WTC11 (cell line): Measurements from ENCODE around the gene RIMS4. TPM values are rescaled to one million over a fixed set of nuclear protein-coding genes. Genes with fewer than 3 reads are reported as not detected.

Experiments used
- ARID4B ChIP-seq: sonication (generic); formaldehyde crosslinking; IDR thresholded peaks from 2 replicates; pipeline ENCODE4 v1.8.0; 2023; ENCODE audit warnings: missing genetic modification reagents, mild to moderate bottlenecking, borderline replicate concordance
- E2F1 ChIP-seq: sonication (generic); formaldehyde crosslinking; IDR thresholded peaks from 2 replicates; pipeline ENCODE4 v1.8.0; 2022; ENCODE audit warnings: mild to moderate bottlenecking, missing genetic modification reagents
- E2F5 ChIP-seq: sonication (generic); formaldehyde crosslinking; IDR thresholded peaks from 2 replicates; pipeline ENCODE4 v1.8.1; 2022; ENCODE audit warnings: mild to moderate bottlenecking, moderate library complexity, missing genetic modification reagents
- ESRRA ChIP-seq: sonication (generic); formaldehyde crosslinking; IDR thresholded peaks from 2 replicates; pipeline ENCODE4 v1.8.1; 2022; ENCODE audit warnings: mild to moderate bottlenecking, missing genetic modification reagents, borderline replicate concordance
- FOXP4 ChIP-seq: sonication (generic); formaldehyde crosslinking; IDR thresholded peaks from 2 replicates; pipeline ENCODE4 v1.8.0; 2022; ENCODE audit warnings: mild to moderate bottlenecking, missing genetic modification reagents
- IRF1 ChIP-seq: sonication (generic); formaldehyde crosslinking; IDR thresholded peaks from 2 replicates; pipeline ENCODE4 v1.8.0; 2023; ENCODE audit warnings: missing genetic modification reagents
- MAX ChIP-seq: sonication (generic); formaldehyde crosslinking; IDR thresholded peaks from 2 replicates; pipeline ENCODE4 v1.8.0; 2022; ENCODE audit warnings: mild to moderate bottlenecking, missing genetic modification reagents
- MYBL2 ChIP-seq: sonication (generic); formaldehyde crosslinking; IDR thresholded peaks from 2 replicates; pipeline ENCODE4 v1.8.1; 2023; ENCODE audit warnings: mild to moderate bottlenecking, moderate library complexity, missing genetic modification reagents
- NR1H2 ChIP-seq: sonication (generic); formaldehyde crosslinking; IDR thresholded peaks from 2 replicates; pipeline ENCODE4 v1.9.0; 2021; ENCODE audit warnings: mild to moderate bottlenecking, moderate library complexity, missing genetic modification reagents
- PRDM15 ChIP-seq: sonication (generic); formaldehyde crosslinking; IDR thresholded peaks from 2 replicates; pipeline ENCODE4 v1.8.0; 2022; ENCODE audit warnings: missing genetic modification reagents
- RORB ChIP-seq: fragments of 250-450 bp; sonication (Bioruptor Pico); IDR thresholded peaks from 2 replicates; pipeline ENCODE4 v1.9.0; 2021; ENCODE audit warnings: mild to moderate bottlenecking
- SP1 ChIP-seq: sonication (generic); formaldehyde crosslinking; conservative IDR thresholded peaks from 2 replicates; pipeline ENCODE4 v1.8.1; 2022; ENCODE audit warnings: missing genetic modification reagents
- TCF7 ChIP-seq: sonication (generic); formaldehyde crosslinking; IDR thresholded peaks from 2 replicates; pipeline ENCODE4 v1.8.0; 2022; ENCODE audit warnings: mild to moderate bottlenecking, low read depth, missing genetic modification reagents, moderate library complexity
- TEAD4 ChIP-seq: sonication (generic); formaldehyde crosslinking; IDR thresholded peaks from 2 replicates; pipeline ENCODE4 v1.8.0; 2022; ENCODE audit warnings: mild to moderate bottlenecking, missing genetic modification reagents
- TP53 ChIP-seq: sonication (generic); formaldehyde crosslinking; IDR thresholded peaks from 2 replicates; pipeline ENCODE4 v1.8.1; 2023; ENCODE audit warnings: mild to moderate bottlenecking, missing genetic modification reagents
- ZBTB43 ChIP-seq: sonication (generic); formaldehyde crosslinking; IDR thresholded peaks from 2 replicates; pipeline ENCODE4 v1.8.1; 2023; ENCODE audit warnings: mild to moderate bottlenecking, missing genetic modification reagents
- ZNF512 ChIP-seq: sonication (generic); formaldehyde crosslinking; IDR thresholded peaks from 2 replicates; pipeline ENCODE4 v1.8.1; 2022; ENCODE audit warnings: missing genetic modification reagents, borderline replicate concordance
- total RNA-seq: library from RNA; stranded (reverse); gene quantifications from 3 replicates; pipeline ENCODE4 v1.2.3, GENCODE V29; 2021

Gene RIMS4
- total RNA-seq, 1 experiment from 2014 or later, result 24.8 TPM

- TF ChIP-seq E2F1 (CRISPR knock-in tag) (0 out of 2 replicates have a peak, but pooled peaks have one; percentile 43), FOXP4 (CRISPR knock-in tag) (peak; percentile 25; the same call in 1 of the 2 replicates), ARID4B (CRISPR knock-in tag) (0 out of 2 replicates have a peak, but pooled peaks have one; percentile 48), TEAD4 (CRISPR knock-in tag) (no peak), RORB (CRISPR knock-in tag) (no peak), ZNF512 (CRISPR knock-in tag) (peak; percentile 42; the same call in 1 of the 2 replicates), TCF7 (CRISPR knock-in tag) (no peak), ESRRA (CRISPR knock-in tag) (peak; percentile 41; the same call in 1 of the 2 replicates), TP53 (CRISPR knock-in tag) (0 out of 2 replicates have a peak, but pooled peaks have one; percentile 25), E2F5 (CRISPR knock-in tag) (0 out of 2 replicates have a peak, but pooled peaks have one; percentile 57), MAX (CRISPR knock-in tag) (peak; percentile 30; the same call in 1 of the 2 replicates), NR1H2 (no peak), IRF1 (CRISPR knock-in tag) (peak; percentile 87), MYBL2 (0 out of 2 replicates have a peak, but pooled peaks have one; percentile 39), ZBTB43 (CRISPR knock-in tag) (0 out of 2 replicates have a peak, but pooled peaks have one; percentile 31), SP1 (no peak), PRDM15 (CRISPR knock-in tag) (0 out of 2 replicates have a peak, but pooled peaks have one; percentile 15)
Observed at GRCh38 chr20:44745598-44746366, 64.6 kb downstream of the RIMS4 start, which contains the start of gene KCNK15 (continued).
